Measurements from ENCODE around the gene KIF5C.

DNA sequence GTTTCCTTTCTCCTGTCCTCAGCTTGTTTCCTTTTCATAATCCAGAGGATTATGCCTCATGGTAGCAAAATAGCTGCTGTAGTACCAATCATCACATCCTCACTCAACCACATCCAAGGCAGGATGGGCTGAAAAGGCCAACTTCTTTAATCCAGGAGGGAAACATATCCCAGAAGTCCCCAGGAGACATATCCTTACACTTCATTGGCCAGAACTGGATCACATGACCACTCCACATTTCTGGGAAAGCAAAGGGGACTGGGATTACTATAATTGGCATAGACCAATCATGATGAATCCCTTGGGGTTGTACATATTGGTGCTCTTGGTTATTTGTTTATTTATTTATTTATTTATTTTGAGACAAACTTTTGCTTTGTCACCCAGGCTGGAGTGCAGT is 109.4 kb downstream of the KIF5C start:
- TF ChIP-seq, protein P1, sequence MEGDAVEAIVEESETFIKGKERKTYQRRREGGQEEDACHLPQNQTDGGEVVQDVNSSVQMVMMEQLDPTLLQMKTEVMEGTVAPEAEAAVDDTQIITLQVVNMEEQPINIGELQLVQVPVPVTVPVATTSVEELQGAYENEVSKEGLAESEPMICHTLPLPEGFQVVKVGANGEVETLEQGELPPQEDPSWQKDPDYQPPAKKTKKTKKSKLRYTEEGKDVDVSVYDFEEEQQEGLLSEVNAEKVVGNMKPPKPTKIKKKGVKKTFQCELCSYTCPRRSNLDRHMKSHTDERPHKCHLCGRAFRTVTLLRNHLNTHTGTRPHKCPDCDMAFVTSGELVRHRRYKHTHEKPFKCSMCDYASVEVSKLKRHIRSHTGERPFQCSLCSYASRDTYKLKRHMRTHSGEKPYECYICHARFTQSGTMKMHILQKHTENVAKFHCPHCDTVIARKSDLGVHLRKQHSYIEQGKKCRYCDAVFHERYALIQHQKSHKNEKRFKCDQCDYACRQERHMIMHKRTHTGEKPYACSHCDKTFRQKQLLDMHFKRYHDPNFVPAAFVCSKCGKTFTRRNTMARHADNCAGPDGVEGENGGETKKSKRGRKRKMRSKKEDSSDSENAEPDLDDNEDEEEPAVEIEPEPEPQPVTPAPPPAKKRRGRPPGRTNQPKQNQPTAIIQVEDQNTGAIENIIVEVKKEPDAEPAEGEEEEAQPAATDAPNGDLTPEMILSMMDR (IDR thresholded peaks at IDR 0.05; ENCODE audit: borderline replicate concordance, extremely low read depth, low read length, poor library complexity, severe bottlenecking) = no peak
- TF ChIP-seq EZH2 (IDR thresholded peaks at IDR 0.05; ENCODE audit: borderline replicate concordance, low read depth, low read length, severe bottlenecking) = no peak
